ENCODE data around the gene IP6K1.

- TF ChIP-seq, protein P1, sequence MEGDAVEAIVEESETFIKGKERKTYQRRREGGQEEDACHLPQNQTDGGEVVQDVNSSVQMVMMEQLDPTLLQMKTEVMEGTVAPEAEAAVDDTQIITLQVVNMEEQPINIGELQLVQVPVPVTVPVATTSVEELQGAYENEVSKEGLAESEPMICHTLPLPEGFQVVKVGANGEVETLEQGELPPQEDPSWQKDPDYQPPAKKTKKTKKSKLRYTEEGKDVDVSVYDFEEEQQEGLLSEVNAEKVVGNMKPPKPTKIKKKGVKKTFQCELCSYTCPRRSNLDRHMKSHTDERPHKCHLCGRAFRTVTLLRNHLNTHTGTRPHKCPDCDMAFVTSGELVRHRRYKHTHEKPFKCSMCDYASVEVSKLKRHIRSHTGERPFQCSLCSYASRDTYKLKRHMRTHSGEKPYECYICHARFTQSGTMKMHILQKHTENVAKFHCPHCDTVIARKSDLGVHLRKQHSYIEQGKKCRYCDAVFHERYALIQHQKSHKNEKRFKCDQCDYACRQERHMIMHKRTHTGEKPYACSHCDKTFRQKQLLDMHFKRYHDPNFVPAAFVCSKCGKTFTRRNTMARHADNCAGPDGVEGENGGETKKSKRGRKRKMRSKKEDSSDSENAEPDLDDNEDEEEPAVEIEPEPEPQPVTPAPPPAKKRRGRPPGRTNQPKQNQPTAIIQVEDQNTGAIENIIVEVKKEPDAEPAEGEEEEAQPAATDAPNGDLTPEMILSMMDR (IDR thresholded peaks at IDR 0.05 in 4 of 5, conservative IDR thresholded peaks at IDR 0.05 in 1 of 5) = no peak
- TF ChIP-seq POLR2A (IDR thresholded peaks at IDR 0.05) = no peak
These were observed 63.4 kb downstream of the IP6K1 start for GRCh38 chr3:49722896-49723295.

Measured in gastrocnemius medialis (tissue), 4 donors.